Erythroblast (primary cell): Measurements from ENCODE around the gene RCE1.
"Not testable (repeated sequence)": the region's sequence is repeated elsewhere in the genome, so short reads cannot be mapped to it uniquely, and the experiment has no call there.

Experiments
- DNase-seq, 2 experiments: peaks; one replicate each; lab custom pipeline; 2025; lab: John Stamatoyannopoulos, UW
- GATA1 ChIP-seq: IDR thresholded peaks from 2 replicates; pipeline ENCODE4 v1.6.1; 2011; ENCODE audit warnings: low read depth, mild to moderate bottlenecking, control low read depth, low read length, moderate library complexity
- POLR2A ChIP-seq: IDR thresholded peaks from 2 replicates; pipeline ENCODE4 v1.6.1; 2011; ENCODE audit warnings: mild to moderate bottlenecking, low read length

Gene RCE1, protein sequence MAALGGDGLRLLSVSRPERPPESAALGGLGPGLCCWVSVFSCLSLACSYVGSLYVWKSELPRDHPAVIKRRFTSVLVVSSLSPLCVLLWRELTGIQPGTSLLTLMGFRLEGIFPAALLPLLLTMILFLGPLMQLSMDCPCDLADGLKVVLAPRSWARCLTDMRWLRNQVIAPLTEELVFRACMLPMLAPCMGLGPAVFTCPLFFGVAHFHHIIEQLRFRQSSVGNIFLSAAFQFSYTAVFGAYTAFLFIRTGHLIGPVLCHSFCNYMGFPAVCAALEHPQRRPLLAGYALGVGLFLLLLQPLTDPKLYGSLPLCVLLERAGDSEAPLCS

DNA sequence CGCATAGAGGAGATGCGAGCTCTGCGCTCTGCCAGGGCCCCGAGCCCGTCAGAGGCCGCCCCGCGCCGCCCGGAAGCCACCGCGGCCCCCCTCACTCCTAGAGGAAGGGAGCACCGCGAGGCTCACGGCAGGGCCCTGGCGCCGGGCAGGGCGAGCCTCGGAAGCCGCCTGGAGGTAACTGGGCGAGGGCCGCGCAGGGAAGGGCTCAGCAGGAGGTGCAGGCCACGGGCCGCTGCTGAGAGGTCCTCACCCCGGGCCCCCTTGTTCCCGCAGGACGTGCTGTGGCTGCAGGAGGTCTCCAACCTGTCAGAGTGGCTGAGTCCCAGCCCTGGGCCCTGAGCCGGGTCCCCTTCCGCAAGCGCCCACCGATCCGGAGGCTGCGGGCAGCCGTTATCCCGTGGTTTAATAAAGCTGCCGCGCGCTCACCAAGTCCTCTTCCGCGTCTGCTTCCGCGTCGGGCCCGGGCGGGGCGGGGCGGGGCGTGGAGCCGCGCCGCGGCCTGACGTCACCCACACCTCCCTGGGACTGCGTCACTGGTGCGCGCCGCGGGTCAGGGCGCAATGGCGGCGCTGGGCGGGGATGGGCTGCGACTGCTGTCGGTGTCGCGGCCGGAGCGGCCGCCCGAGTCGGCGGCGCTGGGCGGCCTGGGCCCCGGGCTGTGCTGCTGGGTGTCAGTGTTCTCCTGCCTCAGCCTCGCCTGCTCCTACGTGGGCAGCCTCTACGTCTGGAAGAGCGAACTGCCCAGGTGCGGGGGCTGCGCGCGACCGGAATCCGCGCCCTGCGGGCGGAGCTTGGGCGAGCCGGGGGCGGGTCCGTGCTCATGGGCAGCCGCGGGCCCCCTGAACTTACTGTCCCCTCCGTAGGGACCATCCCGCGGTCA, at the start of gene RCE1:
TSS of gene RCE1 (plus strand) at position 546 of the 880 bp plus-strand sequence. CDS start at position 561, 15 bp downstream.
- peak; percentile 95 to 98 for DNase-seq
- TF ChIP-seq POLR2A (peak; percentile 95), GATA1 (no peak)

DNA sequence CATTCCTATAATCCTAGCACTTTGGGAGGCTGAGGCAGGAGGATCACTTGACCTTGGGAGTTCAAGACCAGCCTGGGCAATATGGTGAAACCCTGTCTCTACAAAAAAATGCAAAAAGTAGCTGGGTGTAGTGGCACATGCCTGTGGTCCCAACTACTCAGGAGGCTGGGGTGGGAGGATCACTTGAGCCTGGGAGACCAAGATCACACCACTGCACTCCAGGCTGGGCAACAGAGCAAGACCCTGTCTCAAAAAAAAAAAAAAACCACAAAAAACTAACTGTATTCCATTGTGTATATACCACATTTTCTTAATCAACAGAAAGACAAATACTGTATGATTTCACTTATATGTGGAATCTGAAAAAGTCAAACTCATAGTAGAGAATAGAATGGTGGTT, 43.4 kb upstream of the RCE1 start:
- not testable (repeated sequence) for DNase-seq

DNA sequence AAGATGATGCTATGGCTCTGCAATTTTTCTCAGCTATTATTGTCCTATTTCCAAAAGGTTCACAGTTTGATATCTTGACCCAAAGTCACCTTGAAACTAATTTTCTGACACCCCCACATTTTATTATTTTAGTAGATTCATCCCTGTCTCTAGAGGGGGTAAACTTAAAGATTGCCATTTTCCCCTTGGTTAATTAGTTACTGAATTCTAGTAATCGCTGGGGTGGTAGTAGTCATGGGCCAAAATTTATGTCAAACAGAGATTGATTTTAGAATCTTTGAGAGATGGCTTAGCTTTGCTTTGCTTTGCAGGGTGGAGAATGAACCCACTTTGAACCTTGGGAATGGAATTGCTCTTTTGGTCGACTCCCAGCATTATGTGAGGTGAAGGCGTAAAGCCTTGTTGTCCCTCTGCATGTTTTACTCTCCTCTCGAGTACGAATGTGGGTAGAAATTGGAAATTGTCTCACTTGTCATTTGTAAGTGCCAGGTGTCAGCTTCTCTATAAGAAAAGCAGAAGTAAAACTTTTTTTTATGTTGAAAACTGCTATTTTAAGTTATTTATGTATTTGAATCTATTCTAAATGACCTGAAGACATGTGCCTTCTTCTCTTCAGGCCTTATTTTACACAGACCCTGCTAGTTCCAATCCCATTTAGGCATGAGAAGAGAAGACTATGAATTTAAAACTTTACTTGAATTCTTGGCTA, 42.4 kb upstream of the RCE1 start:
- no peak for DNase-seq
- no peak for TF ChIP-seq POLR2A
- TF ChIP-seq GATA1, result no peak

DNA sequence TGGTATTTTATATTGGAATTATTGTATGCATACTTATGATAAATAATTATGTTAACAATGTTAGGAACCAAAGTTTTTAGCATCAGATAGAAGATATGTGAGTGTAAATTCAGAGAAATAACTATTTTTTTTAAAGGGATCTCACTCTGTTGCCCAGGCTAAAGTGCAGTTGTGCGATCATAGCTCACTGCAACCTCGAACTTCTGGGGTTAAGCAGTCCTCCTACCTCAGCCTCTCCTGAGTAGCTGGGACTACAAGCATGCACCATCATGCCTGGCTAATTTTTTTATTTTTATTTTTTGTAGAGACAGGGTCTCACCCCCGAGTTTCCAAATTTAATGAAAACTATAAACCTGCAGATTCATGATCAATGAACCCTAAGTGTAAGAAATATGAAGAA, 33.6 kb upstream of the RCE1 start:
- DNase-seq, result no peak

DNA sequence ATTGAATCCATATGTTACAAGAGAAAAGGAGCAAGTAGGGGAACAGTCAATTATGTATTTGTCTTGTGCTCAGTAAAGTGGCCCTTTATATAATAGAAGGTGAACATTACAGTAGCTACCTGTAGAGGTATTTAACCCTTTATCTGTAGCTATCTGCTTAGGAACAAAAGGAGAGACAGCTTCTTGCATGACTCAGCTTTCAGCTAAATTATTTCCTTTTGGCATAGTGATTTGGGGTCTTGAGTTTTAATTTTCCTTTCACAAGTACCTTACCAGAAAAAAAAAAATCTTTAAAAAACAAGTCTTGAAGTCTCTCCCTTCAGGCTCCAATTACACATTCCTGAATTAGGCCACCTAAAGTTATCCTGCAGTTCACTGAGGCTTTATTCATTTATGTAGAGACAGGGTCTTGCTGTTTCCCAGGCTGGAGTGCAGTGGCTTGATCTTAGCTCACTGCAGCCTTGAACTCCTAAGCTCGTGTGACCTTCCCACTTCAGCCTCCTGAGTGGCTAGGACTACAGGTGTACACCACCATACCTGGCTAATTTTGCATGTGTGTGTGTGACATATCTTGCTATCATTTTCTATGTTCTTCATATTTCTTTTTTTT, 32.6 kb upstream of the RCE1 start:
- DNase-seq, result no peak
- no peak for TF ChIP-seq GATA1
- TF ChIP-seq POLR2A, result no peak

More for the DNA sequence above, 33.6 kb upstream of the RCE1 start:
- TF ChIP-seq GATA1 (no peak), POLR2A (no peak)

DNA sequence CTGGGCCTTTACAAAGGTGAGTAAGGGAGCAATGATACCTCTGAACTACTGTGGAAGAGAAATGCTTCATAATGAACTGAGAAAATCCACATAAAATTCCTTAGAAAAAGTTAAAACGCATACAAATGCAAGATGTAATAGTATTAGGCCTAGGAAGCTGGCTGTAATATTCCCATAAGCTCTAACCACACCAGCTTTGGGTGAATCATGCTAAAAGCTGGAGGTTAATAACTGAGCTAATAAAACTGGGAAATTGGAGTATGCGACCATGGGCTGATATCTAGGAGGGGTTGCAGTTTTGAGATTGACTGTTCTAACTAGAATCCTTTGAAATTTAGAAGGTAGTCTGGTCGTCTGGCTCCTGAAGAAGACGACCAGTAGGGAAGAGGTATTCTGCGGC, 28.6 kb upstream of the RCE1 start:
- no peak for DNase-seq
- TF ChIP-seq GATA1 (no peak), POLR2A (no peak)

DNA sequence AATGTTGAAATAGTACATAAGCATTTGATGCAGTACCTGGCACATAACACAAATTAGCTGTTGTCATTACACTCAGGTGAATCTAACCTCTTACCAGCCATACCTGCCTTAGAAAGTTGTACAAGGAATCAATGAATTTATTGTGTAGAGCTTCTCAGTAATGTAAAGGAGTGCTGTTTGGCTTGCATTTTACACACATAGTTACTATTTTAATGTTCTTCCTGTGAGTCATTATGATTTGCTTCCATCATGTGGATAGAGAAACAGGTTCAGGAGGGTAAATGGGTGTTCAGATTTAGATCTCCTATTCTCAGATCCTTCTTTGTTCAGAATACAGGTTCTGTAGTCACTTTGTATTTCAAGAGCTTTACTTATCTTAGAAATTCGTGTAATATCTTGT, 27.6 kb upstream of the RCE1 start:
- TF ChIP-seq POLR2A (no peak), GATA1 (no peak)
- no peak for DNase-seq

DNA sequence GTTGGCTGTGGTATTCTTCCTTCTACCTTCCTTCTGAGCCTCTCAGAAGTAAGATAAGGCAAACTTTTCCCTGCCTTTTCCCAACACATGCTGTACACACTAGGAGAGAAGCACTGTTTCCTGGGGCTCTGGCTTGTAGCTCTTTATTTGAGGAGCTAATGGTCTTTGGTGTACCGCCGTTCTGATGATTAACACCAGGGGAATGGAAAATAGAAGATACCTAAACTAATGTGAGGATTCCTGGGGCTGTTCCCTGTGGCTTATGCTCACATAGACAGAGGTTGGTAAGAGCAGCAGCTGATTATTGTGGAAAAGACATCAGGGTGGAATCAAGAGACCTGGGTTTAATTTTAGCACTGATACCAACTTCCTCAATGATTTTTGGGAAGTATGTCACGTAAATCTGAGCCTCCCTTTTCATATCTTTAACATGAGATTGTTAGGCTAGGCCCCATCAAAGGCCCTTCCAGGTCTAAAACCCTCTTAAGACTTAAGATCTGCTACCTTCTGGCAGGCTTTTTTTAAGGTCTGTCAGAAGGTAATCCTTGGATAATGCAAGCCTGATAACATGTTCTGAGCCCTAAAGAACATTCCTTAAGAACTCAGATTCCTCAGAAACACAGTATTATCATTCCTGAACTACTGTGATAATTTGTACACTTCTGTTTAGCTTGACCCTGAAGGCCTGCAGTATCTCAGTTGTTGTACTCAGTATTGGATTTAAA, 24.8 kb upstream of the RCE1 start:
- no peak for TF ChIP-seq POLR2A
- no peak for TF ChIP-seq GATA1
- DNase-seq, result no peak

DNA sequence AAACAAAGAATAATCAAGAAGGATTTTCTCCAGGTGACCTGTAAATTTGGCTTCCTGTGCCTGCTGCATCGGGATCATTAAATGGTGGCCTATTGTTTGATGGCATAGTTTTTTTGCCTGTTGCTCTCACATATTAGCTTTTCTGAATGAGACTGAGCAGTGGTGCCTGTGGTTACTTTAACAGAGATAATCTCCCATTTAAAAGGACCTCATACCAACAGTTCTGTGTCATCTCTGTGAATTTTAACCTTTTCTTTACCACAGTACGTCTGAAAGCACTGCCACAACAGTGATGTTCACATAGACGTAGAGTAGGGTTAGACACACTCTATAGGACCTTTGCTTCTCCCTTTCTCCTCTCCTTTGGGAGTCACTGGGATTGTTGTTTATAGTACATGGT, 22.9 kb upstream of the RCE1 start:
- TF ChIP-seq GATA1 (no peak), POLR2A (no peak)
- no peak for DNase-seq

DNA sequence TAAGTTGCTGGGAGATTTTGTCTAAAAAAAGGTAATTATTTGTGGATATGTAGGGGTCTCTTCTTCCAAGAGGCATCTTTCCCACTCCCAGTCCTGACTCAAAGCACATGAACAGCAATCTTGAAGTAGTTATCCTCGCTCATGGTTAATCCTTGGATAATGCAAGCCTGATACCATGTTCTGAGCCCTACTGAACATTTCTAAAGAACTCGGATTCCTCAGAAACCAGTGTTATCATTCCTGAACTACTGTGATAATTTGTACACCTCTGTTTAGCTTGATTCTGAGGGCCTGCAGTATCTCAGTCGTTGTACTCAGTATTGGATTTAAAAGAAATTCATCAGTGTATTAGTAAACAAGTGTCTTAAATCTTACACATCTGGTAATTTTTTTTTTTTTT, 22.3 kb upstream of the RCE1 start:
- no peak for DNase-seq
- TF ChIP-seq POLR2A (no peak), GATA1 (no peak)

DNA sequence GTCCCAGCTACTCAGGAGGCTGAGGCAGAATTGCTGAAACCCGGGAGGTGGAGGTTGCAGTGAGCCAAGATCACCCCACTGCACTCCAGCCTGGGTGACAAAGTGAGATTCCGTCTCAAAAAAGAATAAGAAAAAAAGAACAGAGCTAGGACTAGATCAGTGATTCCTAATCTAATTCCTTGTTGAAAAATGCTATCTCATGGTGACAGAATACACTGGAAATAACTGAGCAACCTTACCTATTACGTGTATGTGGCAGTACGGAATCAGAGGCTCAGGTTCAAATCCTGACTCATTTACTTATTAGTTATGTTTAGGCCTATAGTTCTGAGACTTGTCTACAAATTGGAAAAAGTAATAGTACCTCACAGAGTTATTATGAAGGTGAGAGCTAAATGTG, 19.5 kb upstream of the RCE1 start:
- no peak for DNase-seq
- no peak for TF ChIP-seq GATA1
- no peak for TF ChIP-seq POLR2A

DNA sequence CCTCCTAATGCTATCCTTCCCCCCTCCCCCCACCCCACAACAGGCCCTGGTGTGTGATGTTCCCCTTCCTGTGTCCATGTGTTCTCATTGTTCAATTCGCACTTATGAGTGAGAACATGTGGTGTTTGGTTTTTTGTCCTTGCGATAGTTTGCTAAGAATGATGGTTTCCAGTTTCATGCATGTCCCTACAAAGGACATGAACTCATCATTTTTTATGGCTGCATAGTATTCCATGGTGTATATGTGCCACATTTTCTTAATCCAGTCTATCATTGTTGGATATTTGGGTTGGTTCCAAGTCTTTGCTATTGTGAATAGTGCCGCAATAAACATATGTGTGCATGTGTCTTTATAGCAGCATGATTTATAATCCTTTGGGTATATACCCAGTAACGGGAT, 18.7 kb upstream of the RCE1 start:
- not testable (repeated sequence) for DNase-seq

DNA sequence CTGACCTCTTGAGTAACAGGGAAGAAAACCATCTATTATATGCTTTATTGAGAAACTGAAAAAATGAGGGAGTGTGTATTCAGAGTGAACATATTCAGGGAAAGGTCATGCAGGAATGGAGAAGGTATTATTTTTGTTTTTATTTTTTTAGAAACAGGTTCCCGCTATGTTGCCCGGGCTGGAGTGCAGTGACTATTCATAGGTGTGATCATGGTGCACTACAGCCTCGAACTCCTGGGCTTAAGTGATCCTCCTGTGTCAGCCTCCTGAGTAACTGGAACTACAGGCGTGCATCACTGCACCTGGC, 8.7 kb upstream of the RCE1 start:
- TF ChIP-seq POLR2A, result no peak
- TF ChIP-seq GATA1, result no peak
- no peak for DNase-seq

DNA sequence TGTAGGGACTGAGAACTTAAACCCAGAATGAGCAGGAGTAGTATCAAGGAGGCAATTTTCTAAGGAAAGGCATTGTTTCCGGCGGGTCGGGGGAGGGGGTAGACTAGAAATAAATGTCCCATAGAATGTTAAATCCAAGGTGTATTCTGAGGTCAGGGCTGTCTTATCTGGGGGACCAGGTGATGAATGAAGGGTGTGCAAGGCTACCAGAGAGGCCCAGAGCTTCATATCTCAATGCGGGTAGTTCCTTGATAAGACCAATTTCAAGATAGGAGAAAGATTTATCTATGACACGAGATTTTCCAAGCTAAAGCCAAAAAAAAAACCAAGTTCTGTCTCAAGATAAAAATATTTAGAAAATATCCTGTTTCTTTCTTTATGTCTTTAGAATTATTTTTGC, 8.3 kb upstream of the RCE1 start:
- no peak for TF ChIP-seq POLR2A
- no peak for TF ChIP-seq GATA1
- peak; percentile 57 to 75 for DNase-seq
